Transverse colon (tissue), 4 donors: Measurements from ENCODE around the gene SYT7.

Experiments
- CTCF ChIP-seq, 5 experiments: fragments of 200-600 bp in 3 of 5; fragments of 450-650 bp in 2 of 5; sonication (generic) in 3 of 5; IDR thresholded peaks; 1 replicate in 2 of 5; 2 replicates in 3 of 5; pipeline ENCODE4 v1.5.1; 2016 to 2017; ENCODE audit warnings: antibody characterized with exemption in 5 of 5, inconsistent platforms in 3 of 5, mild to moderate bottlenecking in 2 of 5, moderate library complexity in 1 of 5
- POLR2A ChIP-seq: fragments of 450-650 bp; IDR thresholded peaks from one replicate; pipeline ENCODE4 v1.6.1; 2016; ENCODE audit warnings: antibody characterized with exemption, mild to moderate bottlenecking, moderate library complexity
- POLR2AphosphoS5 ChIP-seq, 3 donors: sonication (generic); formaldehyde crosslinking; IDR thresholded peaks; one replicate each; pipeline ENCODE4 v1.6.1; 2016; ENCODE audit warnings: antibody characterized with exemption in 3 of 3

GRCh38 chr11:61531044-61531443 lies 49.8 kb downstream of the SYT7 start:
- TF ChIP-seq CTCF (IDR thresholded peaks at IDR 0.05), result no peak
- TF ChIP-seq POLR2A, result no peak
- TF ChIP-seq POLR2AphosphoS5 (IDR thresholded peaks at IDR 0.05), result no peak
